SK-N-SH treated with all-trans-retinoic acid at 6 μM for 48 hours (cell line): ENCODE data around the gene PTCH1.

ENCODE experiments used
- ATAC-seq: fragments of 200-7000 bp; cut with Tn5 transposase; 3 replicates; pipeline ENCODE4 v1.9.1; 2020; ENCODE audit warnings: mild to moderate bottlenecking, moderate library complexity
- CSDC2 ChIP-seq: fragments of 250-450 bp; sonication (Bioruptor Pico); IDR thresholded peaks from 2 replicates; pipeline ENCODE4 v1.5.0; 2020; ENCODE audit warnings: mild to moderate bottlenecking, moderate library complexity
- GLIS3 ChIP-seq: fragments of 250-450 bp; sonication (Bioruptor Pico); IDR thresholded peaks from 2 replicates; pipeline ENCODE4 v1.5.0; 2020; ENCODE audit warnings: mild to moderate bottlenecking, moderate library complexity
- ISL1 ChIP-seq: fragments of 250-450 bp; sonication (Bioruptor Pico); IDR thresholded peaks from 2 replicates; pipeline ENCODE4 v2.1.2; 2022; ENCODE audit warnings: mild to moderate bottlenecking, moderate library complexity
- OSR1 ChIP-seq: fragments of 250-450 bp; sonication (Bioruptor Pico); IDR thresholded peaks from 2 replicates; pipeline ENCODE4 v1.8.0; 2022; ENCODE audit warnings: moderate library complexity, mild to moderate bottlenecking, inconsistent platforms
- PPARA ChIP-seq: fragments of 250-450 bp; sonication (Bioruptor Pico); IDR thresholded peaks from 2 replicates; pipeline ENCODE4 v1.5.0; 2020; ENCODE audit warnings: mild to moderate bottlenecking, borderline replicate concordance
- RARB ChIP-seq: fragments of 250-450 bp; sonication (Bioruptor Pico); IDR thresholded peaks from 2 replicates; pipeline ENCODE4 v1.8.0; 2021; ENCODE audit warnings: mild to moderate bottlenecking, moderate library complexity
- SNAI2 ChIP-seq: fragments of 250-450 bp; sonication (Bioruptor Pico); IDR thresholded peaks from 2 replicates; pipeline ENCODE4 v1.5.0; 2020; ENCODE audit warnings: mild to moderate bottlenecking, moderate library complexity
- TCF4 ChIP-seq: fragments of 250-450 bp; sonication (Bioruptor Pico); IDR thresholded peaks from 2 replicates; pipeline ENCODE4 v1.8.0; 2021; ENCODE audit warnings: mild to moderate bottlenecking, moderate library complexity, borderline replicate concordance
- TOX ChIP-seq: fragments of 250-450 bp; sonication (Bioruptor Pico); IDR thresholded peaks from 2 replicates; pipeline ENCODE4 v1.8.0; 2021; ENCODE audit warnings: mild to moderate bottlenecking, moderate library complexity, borderline replicate concordance
- ZC3H10 ChIP-seq: fragments of 250-450 bp; sonication (Bioruptor Pico); IDR thresholded peaks from 2 replicates; pipeline ENCODE4 v1.5.1; 2021; ENCODE audit warnings: mild to moderate bottlenecking, moderate library complexity
- ZFP3 ChIP-seq: fragments of 250-450 bp; sonication (Bioruptor Pico); IDR thresholded peaks from 2 replicates; pipeline ENCODE4 v1.5.0; 2020; ENCODE audit warnings: mild to moderate bottlenecking, moderate library complexity
- ZNF565 ChIP-seq: fragments of 450-650 bp; formaldehyde crosslinking; conservative IDR thresholded peaks from 2 replicates; pipeline ENCODE4 v1.5.0; 2020; ENCODE audit warnings: low read depth, mild to moderate bottlenecking, moderate library complexity
- ZNF70 ChIP-seq: fragments of 450-650 bp; formaldehyde crosslinking; IDR thresholded peaks from 2 replicates; pipeline ENCODE4 v1.5.0; 2020; ENCODE audit warnings: mild to moderate bottlenecking, moderate library complexity
- ZNF8 ChIP-seq: fragments of 450-650 bp; formaldehyde crosslinking; IDR thresholded peaks from 2 replicates; pipeline ENCODE4 v1.5.0; 2020; ENCODE audit warnings: mild to moderate bottlenecking, moderate library complexity
- TF ChIP-seq, protein P1 (sequence below): fragments of 250-450 bp; sonication (Bioruptor Pico); IDR thresholded peaks from 2 replicates; pipeline ENCODE4 v1.5.1; 2021; ENCODE audit warnings: mild to moderate bottlenecking, moderate library complexity
- TF ChIP-seq, protein P2 (sequence below): fragments of 250-450 bp; sonication (Bioruptor Pico); IDR thresholded peaks from 2 replicates; pipeline ENCODE4 v1.8.0; 2020; ENCODE audit warnings: mild to moderate bottlenecking, moderate library complexity, borderline replicate concordance
- TF ChIP-seq, protein P3 (sequence below): fragments of 250-450 bp; sonication (Bioruptor Pico); IDR thresholded peaks from 2 replicates; pipeline ENCODE4 v1.8.0; 2021; ENCODE audit warnings: low read depth, mild to moderate bottlenecking, moderate library complexity, borderline replicate concordance
- TF ChIP-seq, protein P4 (sequence below): fragments of 250-450 bp; sonication (Bioruptor Pico); IDR thresholded peaks from 2 replicates; pipeline ENCODE4 v1.5.0; 2020; ENCODE audit warnings: mild to moderate bottlenecking, moderate library complexity

The PTCH1 gene

DNA sequence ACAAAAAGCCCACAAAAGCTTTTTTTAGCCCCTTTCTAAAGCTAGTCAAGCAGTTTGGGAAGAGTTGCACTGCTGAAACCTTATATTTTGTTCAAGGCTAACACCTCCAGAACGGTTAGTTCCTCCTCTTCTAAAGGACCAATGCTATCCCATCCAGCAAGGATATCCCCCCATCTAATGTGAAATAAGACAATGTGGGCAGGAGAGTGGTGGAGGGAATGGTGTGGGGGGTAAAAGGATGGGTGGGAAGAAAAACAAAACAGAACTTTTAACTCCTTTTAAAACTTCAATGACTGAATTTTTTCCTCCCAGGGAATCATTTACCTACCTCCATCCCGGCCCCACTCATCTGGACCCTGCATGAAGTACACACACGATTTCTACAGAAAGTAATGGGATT, 21.2 kb downstream of the PTCH1 start:
- no peak for TF ChIP-seq CSDC2 (CRISPR knock-in tag)
- TF ChIP-seq ZNF8 (CRISPR knock-in tag), result no peak
- no peak for TF ChIP-seq TOX (CRISPR knock-in tag)
- no peak for TF ChIP-seq GLIS3 (CRISPR knock-in tag)
- no peak for TF ChIP-seq ZFP3 (CRISPR knock-in tag)
- TF ChIP-seq ZNF70 (CRISPR knock-in tag), result no peak
- TF ChIP-seq TCF4 (CRISPR knock-in tag), result no peak
- no peak for TF ChIP-seq SNAI2 (CRISPR knock-in tag)
- no peak for TF ChIP-seq PPARA (CRISPR knock-in tag)
- TF ChIP-seq ZNF565 (CRISPR knock-in tag), result no peak
- TF ChIP-seq, protein P1, sequence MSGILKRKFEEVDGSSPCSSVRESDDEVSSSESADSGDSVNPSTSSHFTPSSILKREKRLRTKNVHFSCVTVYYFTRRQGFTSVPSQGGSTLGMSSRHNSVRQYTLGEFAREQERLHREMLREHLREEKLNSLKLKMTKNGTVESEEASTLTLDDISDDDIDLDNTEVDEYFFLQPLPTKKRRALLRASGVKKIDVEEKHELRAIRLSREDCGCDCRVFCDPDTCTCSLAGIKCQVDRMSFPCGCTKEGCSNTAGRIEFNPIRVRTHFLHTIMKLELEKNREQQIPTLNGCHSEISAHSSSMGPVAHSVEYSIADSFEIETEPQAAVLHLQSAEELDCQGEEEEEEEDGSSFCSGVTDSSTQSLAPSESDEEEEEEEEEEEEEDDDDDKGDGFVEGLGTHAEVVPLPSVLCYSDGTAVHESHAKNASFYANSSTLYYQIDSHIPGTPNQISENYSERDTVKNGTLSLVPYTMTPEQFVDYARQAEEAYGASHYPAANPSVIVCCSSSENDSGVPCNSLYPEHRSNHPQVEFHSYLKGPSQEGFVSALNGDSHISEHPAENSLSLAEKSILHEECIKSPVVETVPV (CRISPR knock-in tag), result no peak
- TF ChIP-seq, protein P2, sequence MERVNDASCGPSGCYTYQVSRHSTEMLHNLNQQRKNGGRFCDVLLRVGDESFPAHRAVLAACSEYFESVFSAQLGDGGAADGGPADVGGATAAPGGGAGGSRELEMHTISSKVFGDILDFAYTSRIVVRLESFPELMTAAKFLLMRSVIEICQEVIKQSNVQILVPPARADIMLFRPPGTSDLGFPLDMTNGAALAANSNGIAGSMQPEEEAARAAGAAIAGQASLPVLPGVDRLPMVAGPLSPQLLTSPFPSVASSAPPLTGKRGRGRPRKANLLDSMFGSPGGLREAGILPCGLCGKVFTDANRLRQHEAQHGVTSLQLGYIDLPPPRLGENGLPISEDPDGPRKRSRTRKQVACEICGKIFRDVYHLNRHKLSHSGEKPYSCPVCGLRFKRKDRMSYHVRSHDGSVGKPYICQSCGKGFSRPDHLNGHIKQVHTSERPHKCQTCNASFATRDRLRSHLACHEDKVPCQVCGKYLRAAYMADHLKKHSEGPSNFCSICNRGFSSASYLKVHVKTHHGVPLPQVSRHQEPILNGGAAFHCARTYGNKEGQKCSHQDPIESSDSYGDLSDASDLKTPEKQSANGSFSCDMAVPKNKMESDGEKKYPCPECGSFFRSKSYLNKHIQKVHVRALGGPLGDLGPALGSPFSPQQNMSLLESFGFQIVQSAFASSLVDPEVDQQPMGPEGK (CRISPR knock-in tag), result no peak
- TF ChIP-seq RARB, result no peak
- TF ChIP-seq, protein P3, sequence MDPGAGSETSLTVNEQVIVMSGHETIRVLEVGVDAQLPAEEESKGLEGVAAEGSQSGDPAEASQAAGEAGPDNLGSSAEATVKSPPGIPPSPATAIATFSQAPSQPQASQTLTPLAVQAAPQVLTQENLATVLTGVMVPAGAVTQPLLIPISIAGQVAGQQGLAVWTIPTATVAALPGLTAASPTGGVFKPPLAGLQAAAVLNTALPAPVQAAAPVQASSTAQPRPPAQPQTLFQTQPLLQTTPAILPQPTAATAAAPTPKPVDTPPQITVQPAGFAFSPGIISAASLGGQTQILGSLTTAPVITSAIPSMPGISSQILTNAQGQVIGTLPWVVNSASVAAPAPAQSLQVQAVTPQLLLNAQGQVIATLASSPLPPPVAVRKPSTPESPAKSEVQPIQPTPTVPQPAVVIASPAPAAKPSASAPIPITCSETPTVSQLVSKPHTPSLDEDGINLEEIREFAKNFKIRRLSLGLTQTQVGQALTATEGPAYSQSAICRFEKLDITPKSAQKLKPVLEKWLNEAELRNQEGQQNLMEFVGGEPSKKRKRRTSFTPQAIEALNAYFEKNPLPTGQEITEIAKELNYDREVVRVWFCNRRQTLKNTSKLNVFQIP (CRISPR knock-in tag), result no peak
- TF ChIP-seq, protein P4, sequence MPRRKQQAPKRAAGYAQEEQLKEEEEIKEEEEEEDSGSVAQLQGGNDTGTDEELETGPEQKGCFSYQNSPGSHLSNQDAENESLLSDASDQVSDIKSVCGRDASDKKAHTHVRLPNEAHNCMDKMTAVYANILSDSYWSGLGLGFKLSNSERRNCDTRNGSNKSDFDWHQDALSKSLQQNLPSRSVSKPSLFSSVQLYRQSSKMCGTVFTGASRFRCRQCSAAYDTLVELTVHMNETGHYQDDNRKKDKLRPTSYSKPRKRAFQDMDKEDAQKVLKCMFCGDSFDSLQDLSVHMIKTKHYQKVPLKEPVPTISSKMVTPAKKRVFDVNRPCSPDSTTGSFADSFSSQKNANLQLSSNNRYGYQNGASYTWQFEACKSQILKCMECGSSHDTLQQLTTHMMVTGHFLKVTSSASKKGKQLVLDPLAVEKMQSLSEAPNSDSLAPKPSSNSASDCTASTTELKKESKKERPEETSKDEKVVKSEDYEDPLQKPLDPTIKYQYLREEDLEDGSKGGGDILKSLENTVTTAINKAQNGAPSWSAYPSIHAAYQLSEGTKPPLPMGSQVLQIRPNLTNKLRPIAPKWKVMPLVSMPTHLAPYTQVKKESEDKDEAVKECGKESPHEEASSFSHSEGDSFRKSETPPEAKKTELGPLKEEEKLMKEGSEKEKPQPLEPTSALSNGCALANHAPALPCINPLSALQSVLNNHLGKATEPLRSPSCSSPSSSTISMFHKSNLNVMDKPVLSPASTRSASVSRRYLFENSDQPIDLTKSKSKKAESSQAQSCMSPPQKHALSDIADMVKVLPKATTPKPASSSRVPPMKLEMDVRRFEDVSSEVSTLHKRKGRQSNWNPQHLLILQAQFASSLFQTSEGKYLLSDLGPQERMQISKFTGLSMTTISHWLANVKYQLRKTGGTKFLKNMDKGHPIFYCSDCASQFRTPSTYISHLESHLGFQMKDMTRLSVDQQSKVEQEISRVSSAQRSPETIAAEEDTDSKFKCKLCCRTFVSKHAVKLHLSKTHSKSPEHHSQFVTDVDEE (CRISPR knock-in tag), result no peak
- no peak for TF ChIP-seq ISL1 (CRISPR knock-in tag)
- ATAC-seq, result no peak

DNA sequence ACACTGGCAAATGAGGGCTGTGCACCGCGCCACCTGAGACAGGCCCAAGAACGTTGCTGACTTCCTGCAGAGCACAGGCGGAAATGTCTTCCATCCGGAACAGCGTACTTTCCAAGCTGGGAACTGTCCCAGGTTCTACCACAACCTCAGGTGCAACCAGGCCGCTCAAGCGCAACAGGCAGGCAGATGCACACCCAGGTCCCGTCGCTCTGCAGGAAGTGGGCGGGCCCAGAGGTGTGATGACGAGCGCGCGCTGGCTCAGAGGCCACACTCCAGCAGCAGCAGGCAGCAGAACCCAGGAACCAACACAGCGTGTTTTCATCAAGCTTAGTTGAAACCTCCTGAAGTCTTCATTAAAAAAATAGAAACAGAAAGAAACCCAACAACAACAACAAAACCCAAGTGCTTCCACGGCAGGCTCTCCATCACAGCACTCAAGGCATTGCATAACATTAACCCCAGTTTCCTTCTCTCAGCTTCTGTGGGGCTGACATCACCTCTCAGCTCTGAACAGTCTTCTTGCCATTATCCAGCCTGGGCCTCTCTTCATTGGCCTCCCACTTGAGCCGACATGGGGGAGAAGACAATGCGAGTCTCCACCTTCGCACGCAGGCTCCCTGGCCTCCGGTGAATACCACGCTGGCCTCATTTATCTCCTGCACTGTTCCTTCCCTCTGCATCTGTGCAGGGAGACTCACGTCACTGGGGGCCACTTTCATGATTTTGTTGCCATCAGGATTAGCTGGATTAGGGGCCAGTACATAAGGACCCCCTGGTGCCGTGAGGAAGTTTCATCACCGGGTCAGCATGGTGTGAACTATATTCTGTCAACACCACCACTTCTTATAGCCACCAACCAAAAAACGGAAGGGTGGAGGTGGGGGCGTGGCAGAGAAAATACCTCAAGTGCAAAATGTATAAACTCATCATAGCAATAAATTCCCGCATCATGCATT, 22.1 kb downstream of the PTCH1 start:
- TF ChIP-seq, protein P4 (CRISPR knock-in tag), result 0 out of 2 replicates have a peak, but pooled peaks have one; percentile 47
- TF ChIP-seq OSR1 (CRISPR knock-in tag), result no peak
- TF ChIP-seq SNAI2 (CRISPR knock-in tag), result no peak
- ATAC-seq, result peak; percentile 89

DNA sequence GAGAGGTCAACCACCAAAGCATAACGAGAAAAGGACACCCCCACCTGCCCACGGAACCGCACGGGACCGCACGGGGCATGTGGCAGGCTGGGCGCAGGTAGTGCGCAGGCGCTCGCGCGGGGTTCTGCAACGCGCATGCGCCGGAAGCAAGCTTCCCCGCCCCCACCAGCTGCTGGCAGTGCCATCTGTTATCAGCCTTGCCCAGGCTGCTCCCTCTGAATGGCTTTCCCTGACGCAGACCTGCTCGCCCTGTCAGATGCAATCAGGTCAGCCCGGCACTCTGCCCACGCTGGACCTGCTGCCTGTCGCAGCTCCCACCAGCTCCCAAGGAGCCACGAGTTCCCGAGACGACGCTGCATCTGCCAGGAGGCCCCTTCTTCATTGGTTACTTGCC, 22.8 kb downstream of the PTCH1 start:
- peak; percentile 93 for ATAC-seq
- TF ChIP-seq SNAI2 (CRISPR knock-in tag), result 0 out of 2 replicates have a peak, but pooled peaks have one; percentile 9
- TF ChIP-seq ZC3H10 (CRISPR knock-in tag), result no peak
- TF ChIP-seq TCF4 (CRISPR knock-in tag), result peak; percentile 61; the same call in 1 of the 2 replicates
